Activated T-cell treated with anti-CD3 and anti-CD28 coated beads, Interleukin-2, amount 50 U/mL, for 1 hour (primary cell): ENCODE measurements around the gene GNAZ.
A peak's percentile ranks its signal among the peaks of the same experiment; 100 is the strongest.
"Not testable (repeated sequence)": the region's sequence is repeated elsewhere in the genome, so short reads cannot be mapped to it uniquely, and the experiment has no call there.

ENCODE experiments used
- DNase-seq: peaks from one replicate; pipeline ENCODE4 v3.0.0-alpha.2; 2020

Gene GNAZ

DNA sequence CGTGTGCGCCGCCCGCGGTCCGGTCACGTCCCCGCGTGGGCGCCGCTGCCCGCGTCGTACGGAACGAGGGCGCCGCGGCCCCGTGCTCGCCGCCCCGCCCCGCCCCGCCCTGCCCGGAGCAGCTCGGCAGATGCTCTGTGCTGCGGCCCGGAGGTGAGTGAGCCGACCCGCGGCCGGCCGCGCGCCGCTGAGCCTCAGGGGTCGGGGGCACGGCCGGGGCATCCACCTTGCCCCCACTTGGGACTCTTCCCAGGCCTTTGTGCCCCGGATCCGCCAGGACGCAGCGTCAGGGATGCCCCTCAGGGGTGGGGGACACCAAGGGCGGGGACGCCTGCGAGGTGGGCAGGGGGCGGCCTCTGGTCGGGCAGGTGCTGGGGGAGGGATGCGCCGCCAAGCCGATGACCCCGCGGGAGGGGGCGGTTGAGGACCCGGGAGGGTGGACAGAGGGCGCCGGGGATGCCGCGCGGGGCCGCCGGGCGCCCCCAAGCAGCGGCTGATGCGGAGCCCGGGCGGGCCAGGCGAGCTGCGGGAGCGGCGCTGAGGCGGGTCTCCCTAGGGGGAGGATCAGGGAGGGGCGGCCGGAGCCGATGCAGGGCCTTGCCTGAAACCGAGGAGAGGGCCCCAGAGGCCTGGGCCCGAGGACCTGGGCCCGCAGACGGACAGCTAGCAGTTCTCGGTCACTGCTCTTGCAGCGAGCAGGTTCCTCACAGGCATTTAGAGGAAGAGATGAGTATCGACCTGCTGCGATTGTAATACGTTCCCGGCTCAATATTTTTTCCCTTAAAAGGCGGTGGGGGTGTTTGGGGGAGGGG lies at the start of gene GNAZ:
Gene GNAZ, plus strand, starts transcription at position 102 of the 812 bp plus-strand sequence. CDS start 25,177 bp downstream, outside the sequence.
- DNase-seq = peak; percentile 39

DNA sequence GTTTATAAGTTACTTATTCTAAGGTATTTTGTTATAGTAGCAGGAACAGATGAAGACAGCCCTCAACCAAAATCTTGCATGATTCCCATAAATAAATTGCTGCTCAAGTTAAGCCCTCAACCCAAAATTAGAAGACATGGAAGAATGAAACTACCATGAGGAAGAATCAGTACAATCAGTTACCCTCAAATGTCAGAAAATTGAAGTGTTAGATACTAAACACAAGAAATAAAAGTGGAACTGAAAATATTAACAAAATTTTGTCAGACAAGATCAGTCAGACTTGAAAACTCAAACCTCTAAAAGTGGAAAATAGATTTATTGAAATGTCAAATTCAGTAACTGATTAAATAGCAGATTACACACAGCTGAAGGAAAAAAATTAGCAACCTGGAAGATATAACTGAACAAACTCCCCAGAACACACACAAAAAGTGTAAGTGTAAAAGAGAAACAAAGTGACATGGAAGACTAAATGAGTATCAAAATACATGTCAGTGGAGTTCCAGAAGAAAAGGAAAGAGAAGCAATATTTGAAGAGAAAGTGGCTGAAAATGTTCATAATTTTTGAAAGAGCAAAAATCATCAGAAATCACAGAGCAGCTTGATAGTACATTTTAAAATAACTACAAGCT lies 49.5 kb upstream of the GNAZ start:
- DNase-seq = no peak

DNA sequence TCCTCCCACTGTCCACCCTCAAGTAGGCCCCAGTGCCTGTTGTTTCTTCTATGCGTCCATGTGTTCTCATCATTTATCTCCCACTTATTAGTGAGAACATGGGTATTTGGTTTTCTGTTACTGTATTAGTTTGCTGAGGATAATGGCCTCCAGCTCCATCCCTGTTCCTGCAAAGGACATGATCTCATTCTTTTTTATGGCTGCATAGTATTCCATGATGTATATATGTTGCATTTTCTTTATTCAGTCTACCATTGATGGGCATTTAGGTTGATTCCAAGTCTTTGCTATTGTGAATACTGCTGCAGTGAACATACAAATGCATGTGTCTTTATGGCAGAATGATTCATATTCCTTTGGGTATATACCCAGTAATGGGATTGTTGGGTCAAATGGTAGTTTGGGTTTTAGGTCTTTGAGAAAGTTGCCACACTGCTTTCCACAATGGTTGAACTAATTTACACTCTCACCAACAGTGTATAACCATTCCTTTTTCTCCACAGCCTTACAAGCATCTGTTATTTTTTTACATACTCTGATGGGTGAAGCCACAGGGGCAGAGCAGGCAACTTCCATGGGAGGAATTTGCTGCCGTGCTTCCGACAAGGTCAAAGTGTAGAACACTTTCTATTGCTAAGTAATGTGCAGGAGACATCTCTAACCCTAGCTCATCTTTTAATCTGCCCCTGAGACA lies 48.5 kb upstream of the GNAZ start:
- DNase-seq = not testable (repeated sequence)

DNA sequence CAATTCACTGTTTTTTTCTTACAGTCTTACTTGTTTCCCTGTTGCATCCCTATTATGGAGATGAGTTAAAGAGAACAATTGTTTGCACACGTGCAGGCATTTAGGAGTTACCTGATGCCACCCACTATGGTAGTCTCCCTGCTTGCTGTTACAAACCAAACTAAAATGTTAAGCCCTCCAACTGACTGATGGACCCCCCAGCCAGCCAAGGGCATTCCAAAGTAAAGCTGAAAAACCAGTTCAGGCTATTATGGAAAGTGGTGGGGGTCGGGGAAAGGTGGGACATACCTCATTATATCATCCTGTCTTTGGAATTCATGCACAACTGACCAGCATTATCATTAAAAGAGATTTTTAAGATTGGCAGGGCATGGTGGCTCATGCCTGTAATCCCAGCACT lies 47.0 kb upstream of the GNAZ start:
- DNase-seq = no peak

DNA sequence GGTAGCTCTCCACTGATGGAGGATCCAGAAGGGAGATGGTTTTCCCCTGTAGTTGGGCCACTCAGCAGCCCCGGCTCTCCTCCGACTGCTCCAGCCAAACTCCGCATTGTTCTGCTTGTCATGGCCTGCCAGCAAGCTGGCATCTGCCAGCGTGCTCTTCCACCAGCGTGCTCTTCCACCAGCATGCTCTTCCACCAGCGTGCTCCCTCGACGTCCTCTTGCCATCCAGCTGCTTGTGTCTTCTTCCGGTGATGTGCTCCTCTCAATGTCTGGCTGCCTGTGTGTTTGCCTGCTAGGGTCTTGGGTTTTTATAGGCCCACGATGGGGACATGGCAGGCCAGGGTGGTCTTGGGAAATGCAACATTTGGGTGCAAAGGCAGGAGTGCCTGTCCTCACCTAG lies 43.5 kb upstream of the GNAZ start:
- DNase-seq = no peak

DNA sequence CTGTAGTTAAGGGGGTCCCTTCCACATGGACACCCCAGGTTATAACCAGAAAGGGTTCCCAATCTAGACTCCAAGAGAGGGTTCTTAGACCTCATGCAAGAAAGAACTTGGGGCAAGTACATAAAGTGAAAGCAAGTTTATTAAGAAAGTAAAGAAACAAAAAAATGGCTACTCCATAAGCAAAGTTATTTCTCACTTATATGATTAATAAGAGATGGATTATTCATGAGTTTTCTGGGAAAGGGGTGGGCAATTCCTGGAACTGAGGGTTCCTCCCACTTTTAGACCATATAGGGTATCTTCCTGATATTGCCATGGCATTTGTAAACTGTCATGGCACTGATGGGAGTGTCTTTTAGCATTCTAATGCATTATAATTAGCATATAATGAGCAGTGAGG lies 42.5 kb upstream of the GNAZ start:
- not testable (repeated sequence) for DNase-seq

DNA sequence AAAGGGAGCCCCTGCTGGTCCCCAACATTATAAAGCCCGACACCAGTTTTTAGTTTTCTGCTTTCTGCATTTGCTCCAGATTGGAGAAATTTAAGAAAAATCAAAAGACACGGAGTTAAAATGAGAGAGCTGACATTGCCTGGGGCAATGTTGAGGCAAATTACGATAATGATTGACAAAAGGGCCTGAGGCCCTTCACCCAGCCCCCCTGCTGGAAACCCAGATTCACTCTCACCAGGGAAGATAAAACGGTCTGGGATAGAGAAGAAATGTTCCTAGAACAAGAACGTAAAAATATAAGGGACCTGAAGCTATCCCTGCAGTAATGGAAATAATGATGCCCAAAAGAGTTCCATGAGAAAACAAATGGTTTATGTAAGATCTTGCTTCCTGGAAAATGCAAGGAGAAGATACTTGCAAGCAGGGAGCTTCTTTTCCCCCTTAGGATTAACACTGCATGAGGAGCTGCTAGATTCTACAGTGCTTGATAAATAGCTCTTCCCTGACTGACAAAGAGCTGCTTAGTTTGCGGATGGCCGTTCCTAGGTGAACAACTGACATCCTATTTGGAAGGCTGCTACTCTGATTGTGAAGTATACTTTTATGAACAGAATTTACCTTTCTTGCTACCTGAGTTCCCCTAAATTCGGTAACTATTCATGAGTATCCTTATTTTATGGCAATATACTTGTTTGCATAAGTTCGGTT lies 40.6 kb upstream of the GNAZ start:
- no peak for DNase-seq

DNA sequence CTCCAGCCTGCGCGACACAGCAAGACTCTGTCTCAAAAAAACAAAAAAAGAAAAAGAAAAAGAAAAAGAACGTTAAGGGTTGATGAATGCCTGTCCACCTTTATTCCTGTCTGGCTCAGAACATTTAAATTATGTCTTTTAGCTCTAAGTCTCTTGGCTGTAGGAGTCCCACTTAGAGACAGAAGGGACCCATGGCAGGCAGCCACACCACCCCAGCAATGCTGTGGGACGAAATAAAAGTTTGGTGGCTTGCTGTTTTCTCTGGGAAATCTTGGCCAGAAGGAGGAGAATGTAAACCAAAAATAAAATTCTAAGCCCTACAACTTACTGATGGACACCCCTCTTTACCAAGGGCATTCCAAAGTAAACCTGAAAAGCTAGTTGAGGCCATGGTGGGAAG lies 38.9 kb upstream of the GNAZ start:
- DNase-seq = no peak

DNA sequence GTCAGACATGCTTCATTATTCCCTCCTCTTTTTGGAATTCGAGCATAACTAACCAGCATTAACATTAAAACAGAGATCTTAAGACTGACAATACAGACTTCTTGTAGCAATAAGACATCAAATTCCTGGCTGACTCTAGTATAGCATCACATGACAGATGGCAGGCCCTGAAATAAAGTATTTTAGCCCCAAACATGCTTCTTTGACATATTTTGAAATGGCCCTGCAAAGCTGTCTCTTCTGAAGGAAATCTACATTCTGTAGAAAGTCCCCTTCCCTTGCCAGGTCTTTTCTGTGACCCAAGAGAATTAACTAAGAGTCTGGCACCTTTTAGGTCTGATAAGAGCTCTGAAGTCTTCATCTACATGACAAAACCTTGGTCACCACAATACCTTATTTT lies 38.5 kb upstream of the GNAZ start:
- DNase-seq = no peak

DNA sequence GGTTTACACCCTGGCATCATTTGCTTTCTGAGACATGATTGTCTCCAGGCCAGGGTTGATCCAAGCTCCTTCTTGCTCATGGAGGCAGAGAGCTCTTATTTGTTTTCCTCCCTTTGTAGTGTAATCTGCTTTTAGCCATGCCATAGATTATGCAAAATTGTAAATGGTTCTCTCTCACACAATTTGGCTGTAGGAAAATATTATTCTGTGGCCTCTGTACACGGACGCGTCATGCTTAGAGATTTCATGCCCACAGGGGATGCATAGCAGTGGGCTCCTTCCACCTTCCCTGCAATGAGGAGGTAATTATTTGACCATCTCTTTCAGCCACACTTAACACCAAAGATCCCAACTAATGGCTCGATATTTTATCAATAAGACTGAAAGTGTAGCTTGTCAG lies 37.7 kb upstream of the GNAZ start:
- DNase-seq = no peak

DNA sequence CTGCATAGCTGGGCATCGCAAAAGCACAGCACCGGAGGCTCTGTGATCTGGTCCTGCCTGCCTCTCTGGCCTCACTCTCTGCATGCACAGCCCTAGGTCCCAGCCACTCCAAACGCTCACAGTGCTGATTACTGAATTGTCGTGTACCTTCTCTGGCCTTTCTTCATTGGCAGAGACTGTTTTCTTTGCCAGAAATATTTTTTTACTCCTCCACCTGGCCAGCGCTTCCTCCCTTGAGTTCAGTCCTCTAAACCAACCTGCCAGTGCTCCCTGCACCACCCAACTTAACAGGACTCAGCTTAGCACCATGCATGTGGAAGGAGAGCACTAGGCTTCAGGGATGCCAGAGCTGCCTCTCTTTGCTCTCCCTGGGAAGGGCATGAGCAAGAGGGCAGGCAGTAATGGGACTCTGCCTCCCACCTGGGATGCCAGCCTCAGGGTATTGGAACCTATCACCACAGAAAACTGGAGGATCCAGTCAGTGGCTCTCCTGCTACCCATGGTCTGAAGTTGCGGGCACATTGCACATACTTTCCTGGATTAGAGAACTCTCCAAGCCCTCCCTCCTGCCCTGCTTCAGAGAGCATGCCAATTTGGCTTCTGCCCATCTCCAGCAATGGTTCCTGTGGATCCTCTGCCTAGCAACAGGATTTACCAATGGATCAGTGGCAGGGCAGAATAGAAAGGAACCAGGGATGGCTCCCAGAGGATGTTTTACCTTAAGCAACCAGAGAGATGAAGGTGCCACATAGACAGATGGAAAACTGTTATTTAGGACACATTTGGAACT lies 37.0 kb upstream of the GNAZ start:
- no peak for DNase-seq

DNA sequence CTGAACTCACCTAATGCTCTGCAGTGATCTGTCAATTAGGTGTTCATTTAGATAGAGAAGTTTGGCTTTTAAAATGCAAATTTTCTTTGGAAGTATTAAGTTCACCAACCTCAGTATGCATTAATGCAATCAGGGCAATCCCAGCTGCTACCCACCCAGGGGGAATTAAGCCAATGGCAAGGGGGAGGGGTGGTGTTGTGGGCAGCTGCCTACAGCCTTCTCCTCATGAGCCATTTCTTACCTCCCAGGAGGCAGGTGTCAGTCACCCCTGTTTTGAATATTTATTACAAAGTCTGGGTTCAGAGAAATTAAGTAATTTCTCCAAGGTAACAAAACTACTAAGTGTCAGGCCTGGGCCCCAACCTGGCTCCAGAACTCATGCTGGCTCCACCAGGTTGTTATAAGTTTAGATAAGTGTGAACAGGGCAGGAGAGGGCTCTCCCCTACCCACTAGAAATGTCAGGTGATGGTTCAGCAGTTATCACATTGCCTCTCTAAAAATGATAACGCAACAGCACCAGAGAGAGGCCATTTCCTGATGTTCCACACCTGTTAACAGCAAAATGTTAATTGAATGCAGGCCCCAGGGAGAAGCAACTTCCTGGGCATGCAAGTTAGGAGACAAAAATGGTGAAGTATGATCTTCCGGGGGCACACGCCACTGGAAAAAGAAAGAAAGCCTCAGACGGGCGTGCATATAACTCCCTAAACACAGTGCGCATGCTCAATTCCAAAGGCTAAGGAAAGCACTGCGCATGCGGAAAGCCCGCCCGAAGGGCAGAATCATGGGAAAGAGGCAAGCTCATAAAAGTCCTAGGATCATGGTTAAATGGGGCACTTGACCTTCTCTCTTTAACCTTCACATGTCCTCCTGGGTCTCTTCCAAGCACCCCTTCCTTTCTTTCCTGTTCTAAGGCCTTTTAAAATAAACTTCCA lies 35.4 kb upstream of the GNAZ start:
- DNase-seq = no peak

DNA sequence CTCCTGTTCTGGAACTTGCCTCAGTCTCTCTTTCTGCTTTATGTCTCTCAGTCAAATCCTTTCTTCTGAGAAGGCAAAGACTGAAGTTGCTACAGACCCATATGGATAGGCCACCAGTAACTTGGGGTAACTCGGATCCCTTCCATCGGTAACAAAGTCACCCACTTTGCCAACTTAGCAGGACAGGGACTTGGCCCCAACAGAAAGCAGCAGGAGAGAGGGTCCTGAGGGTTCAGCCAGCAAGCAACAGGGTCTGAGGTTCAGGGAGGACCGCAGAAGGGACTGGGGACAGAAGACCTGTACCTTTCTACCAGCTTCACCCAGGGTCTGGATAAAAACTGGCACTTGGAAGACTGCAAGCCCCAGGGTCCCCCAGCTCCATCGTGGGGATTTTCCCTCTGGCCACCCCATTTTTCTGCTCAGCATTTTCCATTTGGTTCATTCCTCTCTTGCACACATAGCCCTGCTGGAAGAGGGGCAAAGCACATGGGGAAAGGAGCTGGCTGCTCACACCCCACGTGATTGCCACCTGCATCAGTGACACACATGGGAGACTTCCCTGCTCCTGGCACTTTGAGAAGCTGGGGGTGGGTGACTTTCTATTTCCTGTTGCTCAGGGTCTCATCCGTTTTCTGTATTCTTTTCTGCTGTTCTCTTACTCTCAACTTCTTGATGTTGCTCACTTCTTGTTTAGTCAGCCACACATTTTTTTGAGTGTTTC lies 34.6 kb upstream of the GNAZ start:
- DNase-seq = no peak

DNA sequence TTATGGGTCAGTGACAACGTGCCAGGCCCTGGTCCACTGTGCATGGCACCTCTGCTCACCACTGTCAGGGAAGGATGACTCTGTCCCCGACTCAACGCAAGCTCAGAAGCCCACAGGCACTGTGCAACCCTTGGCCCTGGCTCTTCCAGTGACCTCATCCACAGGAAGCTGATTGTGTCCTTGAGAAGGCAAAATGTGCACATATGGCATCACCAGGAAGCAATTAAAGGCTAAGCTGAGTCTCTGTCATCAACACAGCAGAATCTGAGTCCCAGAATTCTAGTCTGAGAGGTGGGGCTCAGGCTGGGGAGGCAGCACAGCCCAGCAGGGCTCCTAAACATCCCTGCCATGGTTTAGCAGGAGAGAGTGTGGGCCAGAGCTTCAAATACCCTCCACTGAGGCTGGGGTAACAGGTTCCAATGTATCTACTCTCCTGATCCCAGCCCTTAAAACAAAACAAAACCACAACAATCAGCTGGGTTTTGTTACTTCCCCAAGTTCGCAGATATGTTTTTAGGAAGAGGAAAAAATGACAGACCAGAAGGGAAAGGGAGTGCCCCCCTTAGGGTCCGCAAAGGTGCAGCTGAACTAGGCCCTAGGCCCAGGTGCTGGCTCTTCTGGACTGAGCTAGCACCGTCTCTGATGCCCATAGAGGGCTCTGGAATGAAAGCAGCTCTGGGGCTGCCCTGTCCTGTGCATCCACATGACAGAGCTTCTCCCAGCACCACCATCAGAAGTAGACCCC lies 33.5 kb upstream of the GNAZ start:
- no peak for DNase-seq

DNA sequence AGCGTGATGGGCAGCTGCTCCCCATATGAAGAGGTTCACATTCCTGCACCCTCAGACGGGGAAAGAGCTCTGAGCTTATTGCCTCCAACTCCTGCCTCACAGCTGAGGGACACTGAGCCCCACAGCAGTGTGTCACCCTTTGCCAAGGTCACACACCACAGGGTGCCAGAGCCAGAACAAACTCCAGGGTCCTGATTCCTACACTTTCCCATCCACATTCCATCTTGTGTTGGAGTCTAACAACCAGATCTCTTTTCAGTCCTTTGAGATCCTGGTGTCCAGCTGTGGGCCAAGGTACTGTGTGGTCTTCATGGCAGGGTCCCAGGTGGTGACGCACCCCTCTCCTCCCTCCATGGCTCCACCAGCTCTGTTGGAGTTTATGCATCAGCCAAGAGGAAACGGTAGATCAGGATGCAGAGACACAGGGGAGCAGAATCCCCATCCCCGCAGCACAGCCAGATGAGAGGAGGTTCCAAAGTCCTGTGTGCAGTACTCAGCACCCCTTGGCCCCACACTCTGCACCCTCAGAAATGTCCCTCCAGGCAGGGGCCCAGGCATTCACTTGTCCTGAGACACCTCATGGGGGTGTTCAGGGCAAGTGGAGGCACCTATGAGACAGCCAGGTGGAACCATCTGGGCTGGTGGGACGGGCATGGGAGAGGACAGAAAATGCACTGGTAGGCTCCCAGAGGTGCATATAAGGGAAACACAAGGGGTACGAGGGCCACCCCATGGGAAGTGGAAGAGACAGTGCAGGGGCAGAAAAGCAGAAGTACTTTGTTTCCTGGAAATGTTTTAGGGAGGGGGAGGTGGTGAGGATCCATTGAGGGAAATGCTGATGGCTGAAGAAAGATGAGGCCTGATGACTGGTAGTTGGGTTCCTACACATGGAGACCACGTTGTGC lies 32.6 kb upstream of the GNAZ start:
- no peak for DNase-seq

DNA sequence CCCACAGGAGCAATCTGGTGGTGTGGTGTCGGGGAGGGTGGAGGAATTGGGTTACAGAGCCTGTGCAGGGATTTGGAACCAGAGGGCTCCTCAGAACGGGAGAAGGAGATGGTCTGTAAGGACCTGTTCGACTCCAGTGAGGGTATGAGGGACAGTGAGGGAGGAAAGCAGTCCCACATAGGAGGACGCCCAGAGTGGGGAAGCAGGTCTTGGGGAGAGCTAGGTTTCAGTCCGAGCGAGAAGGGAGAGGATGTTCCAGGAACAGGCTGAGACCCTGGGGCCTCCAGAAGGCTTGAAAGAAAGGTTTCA lies 32.0 kb upstream of the GNAZ start:
- no peak for DNase-seq

DNA sequence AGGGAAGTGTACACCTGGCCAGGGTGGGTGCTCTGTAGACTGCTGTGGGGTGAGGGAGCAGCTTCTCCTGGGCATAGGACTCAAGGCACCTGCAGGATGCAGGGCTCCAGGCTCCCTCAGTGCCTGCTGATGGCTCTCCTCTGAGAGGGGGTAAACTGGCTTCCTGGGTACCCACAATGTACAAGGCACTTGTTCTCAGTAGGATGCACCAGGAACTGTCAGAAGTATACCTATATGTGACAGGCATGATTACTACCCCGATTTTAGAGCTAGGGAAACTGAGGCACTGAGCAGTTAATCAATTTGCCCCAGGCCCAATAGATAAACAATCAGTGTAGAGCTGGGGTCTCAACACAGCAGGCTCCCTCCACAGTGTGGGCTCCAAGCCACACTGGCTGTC lies 31.4 kb upstream of the GNAZ start:
- DNase-seq = no peak

DNA sequence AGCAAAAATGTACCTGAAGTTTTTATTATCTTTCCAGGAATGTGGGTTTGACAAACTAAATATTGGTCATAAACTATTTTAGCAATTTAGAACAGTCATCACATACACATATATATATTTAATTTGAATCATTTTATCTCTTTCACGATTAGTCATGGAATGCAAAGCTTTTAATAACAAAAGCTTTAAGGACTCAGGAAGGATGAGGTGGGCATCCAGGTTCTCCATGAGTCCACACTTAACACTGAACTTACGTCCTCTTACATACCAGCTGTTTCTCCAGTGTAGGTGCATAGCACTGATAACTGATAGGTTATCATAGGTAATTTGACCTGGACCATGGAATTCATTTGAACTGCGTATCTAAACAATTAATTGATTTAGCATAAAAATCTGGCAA lies 28.1 kb upstream of the GNAZ start:
- no peak for DNase-seq

DNA sequence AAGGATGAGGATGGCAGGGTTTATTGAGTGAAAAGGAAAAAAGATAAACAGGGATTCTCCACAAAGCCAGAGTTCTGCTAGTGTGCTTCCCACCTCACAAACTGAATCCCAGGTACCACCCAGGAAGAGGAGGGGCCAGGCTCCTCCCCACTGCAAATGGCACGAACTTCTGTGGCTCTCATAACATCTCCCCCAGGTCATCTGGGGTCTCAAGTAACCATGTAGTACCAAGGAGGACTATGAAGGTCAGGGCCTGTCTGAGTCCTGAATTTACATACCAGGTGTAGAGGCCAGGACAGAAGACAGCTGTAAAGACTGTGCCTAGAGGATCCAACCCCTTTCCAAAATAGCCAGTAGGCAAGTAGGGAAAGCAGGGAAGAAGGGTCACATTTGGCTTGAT lies 25.7 kb upstream of the GNAZ start:
- DNase-seq = no peak
